GM23338 (cell line): ENCODE measurements around the gene PRPF6. TPM values are rescaled to one million over a fixed set of nuclear protein-coding genes. Genes with fewer than 3 reads are reported as not detected.

ENCODE experiments used
- ATAC-seq: fragments of 200-7000 bp; cut with Tn5 transposase; 3 replicates; pipeline ENCODE4 v1.9.1; 2020
- DNase-seq: peaks from one replicate; pipeline ENCODE4 v3.0.0-alpha.2; 2015; ENCODE audit warnings: low spot score
- H2AFZ ChIP-seq: fragments of 200-600 bp; sonication (generic); 2 replicates; pipeline ENCODE4 v1.8.0; 2016; ENCODE audit warnings: antibody characterized with exemption, mild to moderate bottlenecking, moderate library complexity
- H3F3A ChIP-seq: fragments of 200-600 bp; sonication (generic); replicated peaks from 2 replicates; pipeline ENCODE4 v1.8.0; 2017; ENCODE audit warnings: antibody characterized with exemption, mixed run types, low read depth
- H3K27ac ChIP-seq: fragments of 200-600 bp; sonication (generic); 2 replicates; pipeline ENCODE4 v1.6.1; 2016; ENCODE audit warnings: low read depth
- H3K27me3 ChIP-seq: fragments of 200-600 bp; sonication (generic); 2 replicates; pipeline ENCODE4 v1.8.0; 2016; ENCODE audit warnings: mild to moderate bottlenecking, mixed run types, moderate library complexity; ENCODE audit not compliant: insufficient read depth
- H3K36me3 ChIP-seq: fragments of 200-600 bp; sonication (generic); 2 replicates; pipeline ENCODE4 v1.8.0; 2016; ENCODE audit warnings: mild to moderate bottlenecking; ENCODE audit not compliant: insufficient read depth
- H3K4me1 ChIP-seq: fragments of 200-600 bp; sonication (generic); 2 replicates; pipeline ENCODE4 v1.8.0; 2016; ENCODE audit warnings: mild to moderate bottlenecking, moderate library complexity; ENCODE audit not compliant: insufficient read depth
- H3K4me2 ChIP-seq: fragments of 200-600 bp; sonication (generic); 2 replicates; pipeline ENCODE4 v1.7.1; 2017; ENCODE audit warnings: mixed run types
- H3K4me3 ChIP-seq: fragments of 200-600 bp; sonication (generic); 2 replicates; pipeline ENCODE4 v1.6.1; 2016; ENCODE audit warnings: mixed run types
- H3K79me2 ChIP-seq: fragments of 200-600 bp; sonication (generic); replicated peaks from 2 replicates; pipeline ENCODE4 v1.8.0; 2017; ENCODE audit warnings: mild to moderate bottlenecking; ENCODE audit not compliant: insufficient read depth
- H3K9me2 ChIP-seq: fragments of 200-600 bp; sonication (generic); 2 replicates; pipeline ENCODE4 v1.8.0; 2017; ENCODE audit not compliant: insufficient read depth
- H4K20me1 ChIP-seq: fragments of 200-600 bp; sonication (generic); replicated peaks from 2 replicates; pipeline ENCODE4 v1.8.0; 2017; ENCODE audit warnings: mild to moderate bottlenecking; ENCODE audit not compliant: insufficient read depth
- H3K27ac Mint-ChIP-seq: 2 replicates; pipeline ENCODE4 v1.8.0; 2020; ENCODE audit warnings: inconsistent platforms, mild to moderate bottlenecking, moderate library complexity, mixed read lengths
- H3K27me3 Mint-ChIP-seq: 3 replicates; pipeline ENCODE4 v1.8.0; 2022; ENCODE audit warnings: low read depth, mild to moderate bottlenecking, moderate library complexity, mixed read lengths, inconsistent platforms; ENCODE audit not compliant: insufficient read depth, poor library complexity
- H3K36me3 Mint-ChIP-seq: 3 replicates; pipeline ENCODE4 v1.8.0; 2021; ENCODE audit warnings: low read depth, mild to moderate bottlenecking, inconsistent platforms, moderate library complexity, mixed read lengths
- H3K4me1 Mint-ChIP-seq: 3 replicates; pipeline ENCODE4 v1.8.0; 2020; ENCODE audit warnings: mild to moderate bottlenecking, inconsistent platforms, mixed read lengths
- H3K4me3 Mint-ChIP-seq: 3 replicates; pipeline ENCODE4 v1.8.0; 2021; ENCODE audit warnings: moderate library complexity, mild to moderate bottlenecking, inconsistent platforms, mixed read lengths
- H3K9me3 Mint-ChIP-seq: 3 replicates; pipeline ENCODE4 v1.8.0; 2020; ENCODE audit warnings: moderate library complexity, mild to moderate bottlenecking, inconsistent platforms, mixed read lengths
- CTCF ChIP-seq, 2 experiments: fragments of 200-600 bp in 1 of 2; sonication (generic) in 1 of 2; conservative IDR thresholded peaks; 2 replicates each; pipeline versions ENCODE4 v1.5.1 to v1.6.1; 2016 to 2017; ENCODE audit warnings: antibody characterized with exemption in 2 of 2, low read depth in 2 of 2, mild to moderate bottlenecking in 2 of 2, moderate library complexity in 1 of 2
- EZH2 ChIP-seq: fragments of 200-600 bp; sonication (generic); IDR thresholded peaks from one replicate; pipeline ENCODE4 v1.8.0; 2017; ENCODE audit warnings: antibody characterized with exemption, mild to moderate bottlenecking, low read depth; ENCODE audit not compliant: unreplicated experiment
- JUNB ChIP-seq: IDR thresholded peaks from one replicate; pipeline ENCODE4 v1.6.1; 2016; ENCODE audit warnings: antibody characterized with exemption; ENCODE audit not compliant: unreplicated experiment
- ZNF114 ChIP-seq: fragments of 250-450 bp; sonication (Bioruptor Pico); IDR thresholded peaks from 2 replicates; pipeline ENCODE4 v1.5.0; 2020; ENCODE audit warnings: mild to moderate bottlenecking, moderate library complexity
- ZNF331 ChIP-seq: fragments of 250-450 bp; sonication (Bioruptor Pico); IDR thresholded peaks from 2 replicates; pipeline ENCODE4 v1.5.0; 2020; ENCODE audit warnings: low read depth, mild to moderate bottlenecking, moderate library complexity
- polyA plus RNA-seq: library from polyadenylated mRNA; unstranded; fragments of >200 nt; fragmentation: Nextera tagmentation; extraction: Ambion mirVana; gene quantifications from 2 replicates; pipeline ENCODE4 v1.2.1, GENCODE V29; 2016
- total RNA-seq: library from RNA; depleted of rRNA; stranded (reverse); fragments of >200 nt; shearing (Covaris generic); gene quantifications from 2 replicates; pipeline ENCODE4 v1.2.3, GENCODE V29; 2014
- TF ChIP-seq, protein P1 (sequence below): fragments of 250-450 bp; sonication (Bioruptor Pico); IDR thresholded peaks from 2 replicates; pipeline ENCODE4 v1.5.0; 2020; ENCODE audit warnings: mild to moderate bottlenecking, moderate library complexity
- TF ChIP-seq, protein P2 (sequence below): IDR thresholded peaks from 2 replicates; pipeline ENCODE4 v1.6.1; 2016; ENCODE audit warnings: antibody characterized with exemption

The PRPF6 gene
- total and polyA plus RNA-seq, 2 experiments from 2014 or later = 53.8 to 79.9 TPM

GRCh38 chr20:64081624-64081964, 100.7 kb downstream of the PRPF6 start (continued):
- TF ChIP-seq, protein P1, sequence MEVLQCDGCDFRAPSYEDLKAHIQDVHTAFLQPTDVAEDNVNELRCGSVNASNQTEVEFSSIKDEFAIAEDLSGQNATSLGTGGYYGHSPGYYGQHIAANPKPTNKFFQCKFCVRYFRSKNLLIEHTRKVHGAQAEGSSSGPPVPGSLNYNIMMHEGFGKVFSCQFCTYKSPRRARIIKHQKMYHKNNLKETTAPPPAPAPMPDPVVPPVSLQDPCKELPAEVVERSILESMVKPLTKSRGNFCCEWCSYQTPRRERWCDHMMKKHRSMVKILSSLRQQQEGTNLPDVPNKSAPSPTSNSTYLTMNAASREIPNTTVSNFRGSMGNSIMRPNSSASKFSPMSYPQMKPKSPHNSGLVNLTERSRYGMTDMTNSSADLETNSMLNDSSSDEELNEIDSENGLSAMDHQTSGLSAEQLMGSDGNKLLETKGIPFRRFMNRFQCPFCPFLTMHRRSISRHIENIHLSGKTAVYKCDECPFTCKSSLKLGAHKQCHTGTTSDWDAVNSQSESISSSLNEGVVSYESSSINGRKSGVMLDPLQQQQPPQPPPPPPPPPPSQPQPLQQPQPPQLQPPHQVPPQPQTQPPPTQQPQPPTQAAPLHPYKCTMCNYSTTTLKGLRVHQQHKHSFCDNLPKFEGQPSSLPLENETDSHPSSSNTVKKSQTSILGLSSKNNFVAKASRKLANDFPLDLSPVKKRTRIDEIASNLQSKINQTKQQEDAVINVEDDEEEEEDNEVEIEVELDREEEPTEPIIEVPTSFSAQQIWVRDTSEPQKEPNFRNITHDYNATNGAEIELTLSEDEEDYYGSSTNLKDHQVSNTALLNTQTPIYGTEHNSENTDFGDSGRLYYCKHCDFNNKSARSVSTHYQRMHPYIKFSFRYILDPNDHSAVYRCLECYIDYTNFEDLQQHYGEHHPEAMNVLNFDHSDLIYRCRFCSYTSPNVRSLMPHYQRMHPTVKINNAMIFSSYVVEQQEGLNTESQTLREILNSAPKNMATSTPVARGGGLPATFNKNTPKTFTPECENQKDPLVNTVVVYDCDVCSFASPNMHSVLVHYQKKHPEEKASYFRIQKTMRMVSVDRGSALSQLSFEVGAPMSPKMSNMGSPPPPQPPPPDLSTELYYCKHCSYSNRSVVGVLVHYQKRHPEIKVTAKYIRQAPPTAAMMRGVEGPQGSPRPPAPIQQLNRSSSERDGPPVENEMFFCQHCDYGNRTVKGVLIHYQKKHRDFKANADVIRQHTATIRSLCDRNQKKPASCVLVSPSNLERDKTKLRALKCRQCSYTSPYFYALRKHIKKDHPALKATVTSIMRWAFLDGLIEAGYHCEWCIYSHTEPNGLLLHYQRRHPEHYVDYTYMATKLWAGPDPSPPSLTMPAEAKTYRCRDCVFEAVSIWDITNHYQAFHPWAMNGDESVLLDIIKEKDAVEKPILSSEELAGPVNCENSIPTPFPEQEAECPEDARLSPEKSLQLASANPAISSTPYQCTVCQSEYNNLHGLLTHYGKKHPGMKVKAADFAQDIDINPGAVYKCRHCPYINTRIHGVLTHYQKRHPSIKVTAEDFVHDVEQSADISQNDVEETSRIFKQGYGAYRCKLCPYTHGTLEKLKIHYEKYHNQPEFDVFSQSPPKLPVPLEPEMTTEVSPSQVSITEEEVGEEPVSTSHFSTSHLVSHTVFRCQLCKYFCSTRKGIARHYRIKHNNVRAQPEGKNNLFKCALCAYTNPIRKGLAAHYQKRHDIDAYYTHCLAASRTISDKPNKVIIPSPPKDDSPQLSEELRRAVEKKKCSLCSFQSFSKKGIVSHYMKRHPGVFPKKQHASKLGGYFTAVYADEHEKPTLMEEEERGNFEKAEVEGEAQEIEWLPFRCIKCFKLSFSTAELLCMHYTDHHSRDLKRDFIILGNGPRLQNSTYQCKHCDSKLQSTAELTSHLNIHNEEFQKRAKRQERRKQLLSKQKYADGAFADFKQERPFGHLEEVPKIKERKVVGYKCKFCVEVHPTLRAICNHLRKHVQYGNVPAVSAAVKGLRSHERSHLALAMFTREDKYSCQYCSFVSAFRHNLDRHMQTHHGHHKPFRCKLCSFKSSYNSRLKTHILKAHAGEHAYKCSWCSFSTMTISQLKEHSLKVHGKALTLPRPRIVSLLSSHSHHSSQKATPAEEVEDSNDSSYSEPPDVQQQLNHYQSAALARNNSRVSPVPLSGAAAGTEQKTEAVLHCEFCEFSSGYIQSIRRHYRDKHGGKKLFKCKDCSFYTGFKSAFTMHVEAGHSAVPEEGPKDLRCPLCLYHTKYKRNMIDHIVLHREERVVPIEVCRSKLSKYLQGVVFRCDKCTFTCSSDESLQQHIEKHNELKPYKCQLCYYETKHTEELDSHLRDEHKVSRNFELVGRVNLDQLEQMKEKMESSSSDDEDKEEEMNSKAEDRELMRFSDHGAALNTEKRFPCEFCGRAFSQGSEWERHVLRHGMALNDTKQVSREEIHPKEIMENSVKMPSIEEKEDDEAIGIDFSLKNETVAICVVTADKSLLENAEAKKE = no peak
- TF ChIP-seq JUNB (no peak), ZNF331 (CRISPR knock-in tag) (no peak), EZH2 (no peak)
- TF ChIP-seq, protein P2, sequence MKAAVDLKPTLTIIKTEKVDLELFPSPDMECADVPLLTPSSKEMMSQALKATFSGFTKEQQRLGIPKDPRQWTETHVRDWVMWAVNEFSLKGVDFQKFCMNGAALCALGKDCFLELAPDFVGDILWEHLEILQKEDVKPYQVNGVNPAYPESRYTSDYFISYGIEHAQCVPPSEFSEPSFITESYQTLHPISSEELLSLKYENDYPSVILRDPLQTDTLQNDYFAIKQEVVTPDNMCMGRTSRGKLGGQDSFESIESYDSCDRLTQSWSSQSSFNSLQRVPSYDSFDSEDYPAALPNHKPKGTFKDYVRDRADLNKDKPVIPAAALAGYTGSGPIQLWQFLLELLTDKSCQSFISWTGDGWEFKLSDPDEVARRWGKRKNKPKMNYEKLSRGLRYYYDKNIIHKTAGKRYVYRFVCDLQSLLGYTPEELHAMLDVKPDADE = no peak

GRCh38 chr20:64082126-64082731, 101.3 kb downstream of the PRPF6 start:
- no peak overlapping the region for H3K27ac Mint-ChIP-seq

More at GRCh38 chr20:64082126-64082731, 101.3 kb downstream of the PRPF6 start:
- peak overlapping the region; percentile 45; the same call in 1 of the 2 replicates for H3K4me3 ChIP-seq
- Mint-ChIP-seq H3K4me3 (peak overlapping the region; percentile 47), H3K27me3 (peaks cover 50% of the 10 kb centered on the region), H3K9me3 (peaks cover 3% of the 10 kb centered on the region; the same call in 1 of the 3 replicates), H3K4me1 (peaks cover 33% of the 10 kb centered on the region), H3K36me3 (no peaks in the 10 kb centered on the region; the same call in 2 of the 3 replicates)
- peaks cover 27% of the 10 kb centered on the region; the same call in 1 of the 2 replicates for H3K4me1 ChIP-seq
- H3K4me2 ChIP-seq = peak overlapping the region; percentile 90
- H3K9me2 ChIP-seq = no peaks in the 10 kb centered on the region
- no peak overlapping the region for H2AFZ ChIP-seq
- H3K79me2 ChIP-seq = no peaks in the 10 kb centered on the region
- 0 out of 2 replicates have a peak, but pooled peaks cover 7% of the 10 kb centered on the region for H3F3A ChIP-seq
- H3K27me3 ChIP-seq = peaks cover 50% of the 10 kb centered on the region
- H4K20me1 ChIP-seq = no peaks in the 10 kb centered on the region
- DNase-seq = peak; percentile 44
- peak; percentile 2; the same call in 2 of the 3 replicates for ATAC-seq
- TF ChIP-seq CTCF (conservative IDR thresholded peaks at IDR 0.05; ENCODE audit: low read depth in 2 of 2) (peak in 1 of 2 experiments; percentile 18; a peak in 1 of 4 replicates), ZNF114 (CRISPR knock-in tag) (no peak)
- no peak overlapping the region for H3K27ac ChIP-seq
- H3K36me3 ChIP-seq = no peaks in the 10 kb centered on the region
